Measurements from ENCODE around the gene SPATA33. TPM values are rescaled to one million over a fixed set of nuclear protein-coding genes. Genes with fewer than 3 reads are reported as not detected.
"Not testable (repeated sequence)": the region's sequence is repeated elsewhere in the genome, so short reads cannot be mapped to it uniquely, and the experiment has no call there.

Gene SPATA33
- total RNA-seq, 1 experiment from 2014 or later = 23.5 TPM

- H3K36me3 Mint-ChIP-seq (ENCODE audit: insufficient read depth, unreplicated experiment) = peaks cover 11% of the 10 kb centered on the region
- no peak overlapping the region for H3K27ac Mint-ChIP-seq (ENCODE audit: unreplicated experiment)
- no TSS peak for BruUV-seq (replicated peaks)
- DNase-seq = no peak
- peaks cover 6% of the 10 kb centered on the region for H3K9me3 Mint-ChIP-seq (ENCODE audit: low read depth, unreplicated experiment)
- H3K4me3 Mint-ChIP-seq (ENCODE audit: low read depth, unreplicated experiment) = no peak overlapping the region
- no peaks in the 10 kb centered on the region for H3K4me1 Mint-ChIP-seq (ENCODE audit: low read depth, unreplicated experiment)
- CTCF ChIA-PET = no interaction called here
- intact Hi-C loops (cut with micrococcal nuclease; ENCODE audit: unreplicated experiment) = no loop called here
- no peak for TF ChIP-seq CTCF (IDR thresholded peaks at IDR 0.05; ENCODE audit: unreplicated experiment)
- H3K27me3 Mint-ChIP-seq (ENCODE audit: unreplicated experiment) = no peaks in the 10 kb centered on the region
Observed at GRCh38 chr16:89669755-89670154, 12.1 kb downstream of the SPATA33 start.

- H3K27ac Mint-ChIP-seq (ENCODE audit: unreplicated experiment) = no peak overlapping the region
- peaks cover 17% of the 10 kb centered on the region for H3K36me3 Mint-ChIP-seq (ENCODE audit: insufficient read depth, unreplicated experiment)
- TF ChIP-seq CTCF (IDR thresholded peaks at IDR 0.05; ENCODE audit: unreplicated experiment) = no peak
- intact Hi-C loops (cut with micrococcal nuclease; ENCODE audit: unreplicated experiment) = no loop called here
- no peak for DNase-seq
- CTCF ChIA-PET = interaction anchor here (0.6 to 0.8 kb wide), 2 partner anchors 9 to 86 kb away, joined by 3 read pairs; no protein-coding TSS in a partner anchor
- H3K4me1 Mint-ChIP-seq (ENCODE audit: low read depth, unreplicated experiment) = no peaks in the 10 kb centered on the region
- H3K27me3 Mint-ChIP-seq (ENCODE audit: unreplicated experiment) = no peaks in the 10 kb centered on the region
- H3K4me3 Mint-ChIP-seq (ENCODE audit: low read depth, unreplicated experiment) = no peak overlapping the region
- peaks cover 6% of the 10 kb centered on the region for H3K9me3 Mint-ChIP-seq (ENCODE audit: low read depth, unreplicated experiment)
- no TSS peak for BruUV-seq (replicated peaks)
Observed at GRCh38 chr16:89670496-89671431, 13.1 kb downstream of the SPATA33 start.

- DNase-seq; H3K4me3 Mint-ChIP-seq (ENCODE audit: low read depth, unreplicated experiment); H3K4me1 Mint-ChIP-seq (ENCODE audit: low read depth, unreplicated experiment); intact Hi-C loops (cut with micrococcal nuclease; ENCODE audit: unreplicated experiment); H3K27ac Mint-ChIP-seq (ENCODE audit: unreplicated experiment); H3K27me3 Mint-ChIP-seq (ENCODE audit: unreplicated experiment); BruUV-seq (replicated peaks); H3K9me3 Mint-ChIP-seq (ENCODE audit: low read depth, unreplicated experiment): not testable (repeated sequence)
- H3K36me3 Mint-ChIP-seq (ENCODE audit: insufficient read depth, unreplicated experiment) = peaks cover 18% of the 10 kb centered on the region
- CTCF ChIA-PET = interaction anchor here (0.6 to 0.8 kb wide), 2 partner anchors 8 to 86 kb away, joined by 3 read pairs; no protein-coding TSS in a partner anchor
Observed at GRCh38 chr16:89671565-89671964, 13.9 kb downstream of the SPATA33 start.

- no peaks in the 10 kb centered on the region for H3K9me3 Mint-ChIP-seq (ENCODE audit: low read depth, unreplicated experiment)
- no peaks in the 10 kb centered on the region for H3K4me1 Mint-ChIP-seq (ENCODE audit: low read depth, unreplicated experiment)
- CTCF ChIA-PET = no interaction called here
Observed at GRCh38 chr16:89672177-89672941, 14.7 kb downstream of the SPATA33 start.

More at GRCh38 chr16:89672177-89672941, 14.7 kb downstream of the SPATA33 start:
- Mint-ChIP-seq H3K4me3 (ENCODE audit: low read depth, unreplicated experiment) (no peak overlapping the region), H3K27me3 (ENCODE audit: unreplicated experiment) (no peaks in the 10 kb centered on the region), H3K27ac (ENCODE audit: unreplicated experiment) (no peak overlapping the region), H3K36me3 (ENCODE audit: insufficient read depth, unreplicated experiment) (peaks cover 18% of the 10 kb centered on the region)
- no TSS peak for BruUV-seq (replicated peaks)
- DNase-seq = no peak
- intact Hi-C loops (cut with micrococcal nuclease; ENCODE audit: unreplicated experiment) = no loop called here
- TF ChIP-seq CTCF (IDR thresholded peaks at IDR 0.05; ENCODE audit: unreplicated experiment) = no peak
